Hematopoietic multipotent progenitor cell treated with erythropoietin and hydrocortisone succinate and interleukin-3 and kit ligand, for 6 days (in vitro differentiated cells): ENCODE results near the gene DRC3.
"Not testable (repeated sequence)": the region's sequence is repeated elsewhere in the genome, so short reads cannot be mapped to it uniquely, and the experiment has no call there.

Experiments
- DNase-seq: peaks from one replicate; pipeline ENCODE4 v3.0.0-alpha.2; 2015

DRC3 gene

DNA sequence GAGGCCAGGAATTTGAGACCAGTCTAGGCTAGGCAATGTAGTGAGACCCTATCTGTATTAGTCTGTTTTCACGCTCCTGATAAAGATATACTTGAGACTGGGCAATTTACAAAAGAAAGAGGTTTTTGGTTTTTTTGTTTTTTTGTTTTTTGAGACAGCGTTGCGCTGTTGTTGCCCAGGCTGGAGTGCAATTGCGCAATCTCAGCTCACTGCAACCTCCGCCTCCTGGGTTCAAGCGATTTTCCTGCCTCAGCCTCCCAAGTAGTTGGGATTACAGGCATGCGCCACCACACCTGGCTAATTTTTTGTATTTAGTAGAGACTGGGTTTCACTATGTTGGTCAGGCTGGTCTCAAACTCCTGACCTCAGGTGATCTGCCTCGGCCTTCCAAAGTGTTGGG, 23.2 kb downstream of the DRC3 start:
- DNase-seq = not testable (repeated sequence)

DNA sequence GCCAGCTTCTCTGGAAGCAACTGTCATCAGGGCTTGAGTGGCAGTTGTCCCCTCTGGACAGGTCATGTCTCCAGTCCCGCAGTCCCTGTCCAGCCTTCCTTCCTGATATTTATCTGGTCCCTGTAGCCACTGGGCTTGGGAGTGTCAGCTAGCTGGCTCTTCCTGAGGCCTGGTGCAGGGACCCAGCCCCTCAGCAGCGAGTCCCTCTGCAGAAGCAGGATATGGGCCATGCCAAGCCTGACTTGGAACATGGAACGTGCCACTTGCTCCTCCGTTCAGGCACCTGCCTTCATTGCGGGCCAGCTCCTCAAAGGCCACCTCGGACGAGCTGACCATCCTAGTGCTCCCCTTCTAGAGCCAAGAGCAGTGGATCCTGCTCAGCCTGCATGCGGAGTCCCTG, 26.3 kb downstream of the DRC3 start:
- no peak for DNase-seq

DNA sequence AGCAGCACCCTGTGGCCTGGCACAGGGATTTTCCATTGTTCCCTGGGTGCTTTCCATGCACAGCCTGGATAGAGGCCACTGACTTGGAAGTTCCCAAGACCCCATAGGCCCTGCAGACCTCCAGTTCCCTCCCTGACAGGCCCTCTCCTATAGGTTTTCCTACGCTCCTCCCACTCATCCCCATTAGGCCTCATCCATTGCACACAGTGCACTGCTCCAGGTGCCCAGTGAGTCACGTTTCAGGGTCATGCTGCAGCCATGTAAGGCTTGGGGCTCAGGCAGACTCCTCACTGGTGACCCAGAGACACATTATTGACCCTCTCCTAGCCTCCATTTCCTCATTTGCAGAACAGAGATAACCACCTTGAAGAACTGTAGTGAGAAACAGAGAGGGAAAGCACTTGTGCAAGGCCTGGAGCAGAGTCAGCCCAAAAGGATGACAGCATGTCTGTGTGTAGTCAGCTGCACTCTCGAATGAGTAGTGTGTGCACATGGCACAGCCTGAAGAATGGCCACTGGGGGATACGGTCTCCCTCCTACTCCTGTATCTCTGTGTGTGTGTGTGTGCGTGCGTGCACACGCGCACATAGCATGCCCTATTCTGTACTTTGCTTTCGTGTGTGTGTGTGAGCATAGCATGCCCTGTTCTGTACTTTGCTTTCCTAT, 26.8 kb downstream of the DRC3 start:
- no peak for DNase-seq

DNA sequence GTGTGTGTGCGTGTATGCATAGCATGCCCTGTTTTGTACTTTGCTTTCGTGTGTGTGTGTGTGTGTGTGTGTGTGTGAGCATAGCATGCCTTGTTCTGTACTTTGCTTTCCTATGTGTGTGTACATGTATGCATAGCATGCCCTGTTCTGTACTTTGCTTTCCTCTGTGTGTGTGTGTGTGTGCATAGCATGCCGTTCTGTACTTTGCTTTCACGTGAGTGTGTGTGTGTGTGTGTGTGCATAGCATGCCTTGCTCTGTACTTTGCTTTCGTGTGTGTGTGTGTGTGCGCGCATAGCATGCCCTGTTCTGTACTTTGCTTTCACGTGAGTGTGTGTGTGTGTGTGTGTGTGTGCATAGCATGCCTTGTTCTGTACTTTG, 27.4 kb downstream of the DRC3 start:
- DNase-seq = no peak

DNA sequence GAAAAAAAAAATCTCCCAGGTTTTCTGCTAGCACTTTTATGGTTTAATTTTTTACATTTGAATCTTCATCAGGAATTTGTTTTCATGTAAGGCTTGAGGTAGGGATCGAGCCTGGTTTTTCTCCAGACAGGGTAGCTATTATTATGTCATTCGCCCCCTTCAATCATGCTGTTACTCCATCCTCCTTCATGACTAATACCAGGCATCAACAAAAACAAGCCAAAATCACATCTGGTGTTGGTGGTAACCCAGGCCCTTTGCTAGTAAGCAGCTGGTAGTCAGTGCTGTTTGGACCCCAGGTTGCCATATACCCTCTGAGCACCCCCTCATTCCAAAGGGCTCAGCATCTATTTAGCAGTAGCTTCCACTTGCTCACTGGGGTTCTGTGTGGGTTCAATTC, 29.5 kb downstream of the DRC3 start:
- no peak for DNase-seq

DNA sequence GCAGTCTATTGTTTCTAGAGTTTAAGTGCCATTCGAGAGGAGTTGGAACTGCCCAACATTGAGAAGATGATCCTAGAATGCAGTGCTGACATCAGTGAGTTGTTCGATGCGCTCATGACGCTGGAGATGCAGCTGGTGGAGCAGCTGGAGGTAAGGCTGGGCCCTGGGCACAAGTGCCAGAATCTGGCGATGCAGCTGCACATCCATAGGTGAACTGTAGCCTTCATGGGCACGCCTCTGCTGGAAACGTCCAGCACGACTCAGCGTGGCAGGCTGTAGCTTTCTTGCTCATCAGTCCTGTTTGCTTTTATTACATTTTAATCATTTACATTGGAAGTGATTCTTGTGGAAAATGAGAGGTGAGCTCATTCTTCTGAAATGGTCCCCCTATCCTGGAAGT, 31.7 kb downstream of the DRC3 start:
- no peak for DNase-seq

DNA sequence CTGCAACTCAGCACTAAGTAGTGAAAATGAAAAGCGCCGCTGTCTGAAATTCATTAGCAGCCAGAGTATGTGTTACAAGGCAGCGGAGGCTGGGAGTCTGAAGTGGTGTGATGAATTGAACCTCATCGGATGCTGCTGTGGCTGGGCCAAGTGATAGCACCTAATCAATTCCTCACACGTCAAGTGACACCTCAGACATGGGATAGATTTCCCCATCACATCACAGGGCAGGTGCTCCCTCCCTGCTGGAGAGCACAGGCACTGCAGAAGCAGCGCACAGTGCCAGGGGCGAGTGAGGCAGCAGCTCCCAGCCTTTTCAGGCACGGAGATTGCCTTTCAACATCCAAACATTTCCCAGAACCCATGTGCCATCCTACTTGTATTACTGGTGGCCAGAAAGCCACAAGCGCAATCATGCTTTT, 32.2 kb downstream of the DRC3 start:
- DNase-seq = no peak

DNA sequence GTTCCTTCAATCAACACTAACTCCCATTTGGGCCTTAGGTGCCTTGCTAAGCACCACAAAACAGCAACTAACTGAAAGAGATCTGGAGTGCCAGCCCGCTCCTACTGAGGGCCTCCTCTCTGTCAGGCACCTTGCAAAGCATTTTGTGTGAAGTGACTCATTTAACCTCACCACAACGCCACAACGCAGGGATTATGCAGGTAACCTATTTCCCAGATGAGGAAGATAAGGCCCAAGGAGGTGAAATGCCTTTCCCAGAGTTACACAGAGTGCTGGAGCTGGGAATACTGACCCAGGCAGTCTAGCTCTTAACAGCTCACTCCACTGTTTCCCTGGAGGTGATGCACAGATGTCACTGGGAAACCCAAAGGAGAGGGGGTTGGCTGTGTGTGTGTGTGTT, 32.8 kb downstream of the DRC3 start:
- DNase-seq = no peak

DNA sequence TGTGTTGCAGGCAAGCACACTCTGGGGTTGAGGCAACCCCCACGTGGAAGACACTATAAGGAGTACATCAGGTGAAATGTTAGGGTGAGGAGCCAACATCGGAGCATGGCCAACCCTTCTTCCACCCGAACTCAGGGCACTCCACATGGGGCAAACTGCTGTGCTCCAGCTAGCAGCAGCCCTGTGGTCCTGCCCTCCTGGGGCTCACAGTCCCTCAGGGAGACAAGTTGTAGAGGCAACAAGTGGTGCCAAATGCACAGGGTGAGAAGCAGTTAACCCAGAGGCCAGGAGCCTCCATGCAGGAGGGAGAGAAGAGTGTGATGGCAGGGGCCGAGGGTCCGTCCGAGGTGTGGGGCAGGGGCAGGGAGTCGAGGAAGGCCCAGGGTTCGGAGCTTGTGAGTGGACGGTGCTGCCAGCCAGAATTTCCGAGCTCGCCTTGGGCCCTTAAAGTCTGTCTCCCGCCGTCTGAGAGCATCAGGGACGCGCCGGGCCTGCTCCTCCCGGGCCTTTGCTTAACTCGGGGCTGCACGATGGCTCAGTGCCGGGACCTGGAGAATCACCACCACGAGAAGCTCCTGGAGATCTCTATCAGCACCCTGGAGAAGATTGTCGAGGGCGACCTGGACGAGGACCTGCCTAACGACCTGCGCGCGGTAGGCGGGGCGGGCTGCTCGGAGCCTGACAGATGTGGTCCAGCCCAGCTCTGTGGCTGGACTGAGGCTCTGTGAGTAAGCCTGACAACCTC, 34.0 kb downstream of the DRC3 start:
- DNase-seq = no peak

DNA sequence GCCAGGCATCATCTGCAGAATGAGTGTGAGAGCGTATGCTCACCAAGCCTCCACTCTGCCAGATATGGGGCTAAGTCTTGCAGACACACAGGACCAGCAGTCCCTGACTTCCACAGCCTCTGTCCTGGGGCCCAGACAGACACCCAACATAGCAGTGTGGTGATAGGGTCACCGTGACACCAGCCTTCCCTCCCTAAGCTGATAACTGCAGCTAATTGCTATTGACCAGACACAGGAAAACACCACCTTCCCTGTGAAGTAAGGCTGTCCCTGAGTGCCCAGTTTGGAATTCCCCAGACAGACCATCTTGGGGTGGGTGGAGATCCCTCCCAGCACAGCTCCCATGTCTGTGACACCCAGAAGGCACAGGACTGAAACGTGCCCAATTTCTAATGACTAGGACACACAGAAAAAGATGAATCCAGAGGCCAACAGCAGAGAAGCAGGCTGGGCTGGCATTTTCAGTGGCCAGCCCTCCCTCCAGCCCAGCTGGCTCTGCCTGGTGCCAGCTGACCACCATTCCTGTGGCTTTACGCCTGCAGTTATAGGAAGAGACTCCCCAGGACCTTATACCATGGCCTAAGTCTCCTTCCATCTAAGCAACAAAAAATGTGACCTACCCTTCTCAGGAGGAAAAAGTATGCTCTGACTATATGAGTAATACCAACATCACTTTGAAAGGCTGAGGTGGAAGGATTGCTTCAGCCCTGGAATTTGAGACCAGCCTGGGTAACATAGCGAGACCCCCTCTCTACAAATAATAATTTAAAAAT, 36.0 kb downstream of the DRC3 start:
- DNase-seq = no peak

DNA sequence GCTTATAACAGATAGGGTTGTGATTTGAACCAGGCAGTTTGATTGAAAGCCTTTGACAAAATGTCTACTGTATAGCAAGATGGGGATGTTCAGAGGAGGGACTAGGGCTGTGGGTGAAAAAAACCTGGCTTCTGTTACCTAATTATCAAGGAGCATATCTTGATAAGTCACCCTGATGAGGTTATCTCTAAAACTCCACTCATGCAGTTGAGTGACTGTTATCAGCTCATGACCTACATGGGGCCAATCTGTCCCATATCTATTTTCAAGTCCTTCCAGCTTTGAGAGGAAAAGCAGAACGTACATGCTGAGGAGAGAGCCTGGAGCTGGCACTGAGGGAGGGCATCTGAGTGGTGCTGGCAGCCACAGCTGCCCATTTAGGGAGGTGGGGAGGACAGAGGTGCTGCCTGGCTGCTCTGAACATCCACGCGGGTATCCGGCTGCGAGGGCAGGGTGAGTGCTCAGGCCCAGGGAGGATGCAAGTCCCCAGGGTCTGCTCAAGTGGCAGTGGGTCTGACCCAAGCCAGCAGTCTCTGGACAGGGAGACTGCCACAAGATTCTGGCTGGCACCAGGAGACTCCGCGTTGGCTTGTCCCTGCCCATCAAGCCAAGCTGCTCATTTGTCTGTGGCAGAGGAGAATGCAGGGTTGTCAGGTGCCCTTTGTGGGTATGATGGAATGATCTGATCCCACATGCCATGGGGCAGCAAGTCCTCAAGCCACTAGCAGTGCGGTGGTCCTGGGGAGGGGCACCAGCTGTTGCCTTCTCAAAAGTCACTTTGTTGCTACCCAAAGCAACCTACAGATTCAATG, 37.2 kb downstream of the DRC3 start:
- peak; percentile 51 for DNase-seq

DNA sequence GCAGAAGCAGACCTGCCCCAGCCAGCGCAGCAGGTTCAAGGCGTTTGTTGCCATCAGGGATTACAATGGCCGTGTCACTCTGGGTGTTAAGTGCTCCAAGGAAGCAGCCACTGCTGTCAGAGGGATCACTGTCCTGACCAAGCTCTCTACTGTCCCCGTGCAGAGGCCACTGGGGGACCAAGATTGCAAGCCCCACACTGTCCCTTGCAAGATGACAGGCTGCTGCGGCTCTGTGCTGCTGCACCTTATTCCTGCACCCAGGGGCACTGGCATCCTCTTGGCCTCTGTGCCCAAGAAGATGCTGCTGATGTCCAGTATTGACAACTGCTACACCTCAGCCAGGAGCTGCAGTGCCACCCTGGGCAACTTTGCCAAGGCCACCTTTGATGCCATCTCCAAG, 38.6 kb downstream of the DRC3 start:
- DNase-seq = no peak

DNA sequence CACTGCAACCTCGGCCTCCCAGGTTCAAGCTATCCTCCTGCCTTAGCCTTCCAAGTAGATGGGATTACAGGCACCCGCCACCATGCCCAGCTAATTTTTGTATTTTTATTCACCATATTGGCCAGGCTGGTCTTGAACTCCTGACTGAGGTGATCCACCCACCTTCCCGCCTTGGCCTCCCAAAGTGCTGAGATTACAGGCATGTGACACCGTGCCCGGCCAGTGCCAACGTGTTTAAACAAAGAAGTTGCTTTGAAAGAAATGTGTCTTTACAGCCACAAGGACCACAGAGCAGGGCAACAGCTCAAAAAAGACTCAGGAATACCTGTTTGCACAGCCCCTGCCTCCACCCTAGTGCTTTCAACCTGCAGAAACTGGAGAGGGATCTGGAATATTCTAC, 41.3 kb downstream of the DRC3 start:
- DNase-seq = no peak

DNA sequence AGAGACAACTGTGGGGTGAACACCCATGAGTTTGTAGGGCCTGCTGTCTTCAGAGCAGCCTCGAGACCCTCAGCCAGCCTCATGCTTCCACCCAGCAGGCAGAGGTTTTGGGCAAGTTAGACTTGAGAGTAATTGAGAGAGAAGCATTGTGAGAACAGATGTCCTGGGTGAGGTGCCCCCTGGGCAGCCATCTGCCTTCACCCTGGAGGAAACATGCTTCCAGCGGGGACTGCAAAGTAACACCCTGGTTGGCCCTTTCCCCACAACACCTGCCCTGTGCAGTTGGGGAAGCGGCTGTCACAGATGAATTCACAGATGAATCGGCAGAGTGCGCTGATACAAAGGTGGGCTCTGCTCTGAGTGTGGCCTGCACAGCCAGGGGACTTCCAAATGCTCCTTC, 42.9 kb downstream of the DRC3 start:
- DNase-seq = no peak

DNA sequence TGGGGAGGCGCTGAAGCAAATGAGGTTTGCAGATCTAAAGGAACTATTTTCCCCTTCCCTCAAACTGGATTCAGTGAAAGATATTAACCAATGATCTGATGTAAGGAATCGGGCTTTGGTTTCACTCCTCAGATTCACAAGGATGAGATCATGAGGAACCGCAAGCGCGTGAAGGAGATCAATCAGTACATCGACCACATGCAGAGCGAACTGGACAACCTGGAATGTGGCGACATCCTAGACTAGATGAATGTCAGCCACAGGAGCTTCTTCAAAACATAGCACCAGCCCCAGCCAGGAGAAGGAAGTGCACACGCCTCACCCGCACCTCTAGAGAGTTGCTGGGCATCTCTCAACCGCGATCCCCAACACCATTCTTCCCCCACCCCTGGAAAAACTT, 43.8 kb downstream of the DRC3 start:
- no peak for DNase-seq

DNA sequence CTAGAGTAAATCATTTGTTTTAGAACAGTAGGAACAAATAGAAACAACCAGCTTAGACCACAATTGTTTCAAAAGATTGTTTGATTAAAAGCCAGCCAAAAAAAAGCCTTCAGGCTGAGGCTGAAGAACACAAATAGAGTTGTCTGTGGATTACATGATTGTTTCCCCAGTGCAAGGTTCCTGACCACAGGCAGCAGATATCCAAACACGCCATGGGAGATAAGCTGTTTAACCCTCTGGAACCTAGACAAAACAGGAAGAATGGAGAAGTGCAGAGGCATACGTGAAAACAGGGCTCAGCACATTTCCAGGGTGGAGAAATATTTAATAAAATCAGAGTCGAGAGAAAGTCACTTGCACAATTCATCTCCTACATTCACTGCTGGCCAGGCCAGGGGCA, 45.3 kb downstream of the DRC3 start:
- peak; percentile 66 for DNase-seq

DNA sequence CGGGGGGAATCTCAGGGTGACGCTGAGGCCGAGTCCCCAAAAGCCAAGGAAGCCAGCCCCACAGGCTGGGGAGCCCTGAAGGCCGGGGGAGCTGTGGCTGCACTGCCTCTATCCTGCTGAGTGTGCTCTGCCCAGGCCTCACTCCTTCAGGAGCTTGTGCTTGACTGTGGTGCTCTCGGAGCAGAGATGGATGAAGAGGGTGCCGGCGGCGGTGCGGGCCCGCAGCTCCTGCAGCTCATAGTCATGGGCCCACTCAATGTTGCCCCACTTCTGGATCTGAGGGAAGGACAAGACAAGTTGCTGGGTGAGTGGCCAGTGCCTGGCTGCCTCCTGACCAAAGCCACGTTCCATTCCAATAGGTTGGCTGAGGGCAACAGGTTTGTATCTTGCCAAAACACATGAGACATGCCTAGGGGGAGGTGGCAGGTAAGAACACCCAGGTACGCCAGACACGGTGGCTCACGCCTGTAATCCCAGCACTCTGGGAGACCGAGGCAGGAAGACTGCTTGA, 45.8 kb downstream of the DRC3 start:
- no peak for DNase-seq

DNA sequence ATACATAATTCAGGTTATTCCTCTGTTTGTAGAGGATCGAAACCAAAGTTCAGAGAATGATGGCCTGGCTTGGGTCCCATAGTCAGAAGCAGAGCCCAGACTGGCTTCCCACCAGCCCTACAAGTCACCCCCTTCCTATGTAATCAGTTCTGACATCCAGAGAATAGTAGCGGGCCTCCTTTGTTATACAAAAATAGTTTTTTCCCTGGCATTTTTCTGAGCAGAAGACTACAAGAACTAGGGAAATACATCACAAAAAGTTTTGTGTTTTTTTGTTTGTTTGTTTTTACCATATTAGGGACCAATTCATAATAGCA, 47.1 kb downstream of the DRC3 start:
- DNase-seq = no peak

DNA sequence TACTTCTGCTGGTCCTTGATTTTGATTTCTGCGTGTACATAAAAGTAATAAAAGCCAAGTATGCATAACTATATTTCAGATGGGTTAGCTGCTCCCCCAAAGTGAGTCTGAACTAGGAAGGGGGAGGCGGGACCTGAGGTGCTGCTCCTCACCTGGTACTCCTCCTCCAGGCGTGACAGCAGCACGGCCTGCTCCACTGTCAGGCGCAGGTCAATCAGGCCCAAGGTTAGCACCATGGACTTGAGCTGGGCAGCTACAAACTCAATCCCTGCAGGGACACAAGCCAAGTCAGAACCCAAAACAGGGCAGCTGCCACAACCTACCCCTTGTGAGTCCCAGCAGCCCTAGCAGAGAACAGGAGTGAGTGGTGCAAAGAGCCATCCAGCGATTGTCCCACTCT, 48.3 kb downstream of the DRC3 start:
- no peak for DNase-seq

DNA sequence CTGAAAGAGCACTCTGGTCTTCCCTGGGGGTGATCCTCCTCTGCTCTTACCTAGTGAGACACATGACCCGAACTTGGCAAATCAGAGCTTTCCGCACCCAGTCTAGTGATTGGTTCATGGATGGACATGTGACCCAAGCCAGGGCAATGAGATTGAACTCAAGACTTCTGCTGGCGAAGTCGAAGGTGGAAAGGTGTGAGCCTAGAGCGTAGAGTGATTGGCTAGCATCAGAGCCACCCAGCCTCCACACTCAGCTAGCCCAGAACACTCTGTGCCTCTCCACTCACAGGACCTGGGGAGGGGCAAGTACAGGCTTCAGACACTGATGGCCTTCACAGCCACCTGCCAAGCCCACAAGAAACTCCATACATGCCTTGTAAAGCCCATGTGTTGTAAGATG, 48.7 kb downstream of the DRC3 start:
- DNase-seq = no peak

DNA sequence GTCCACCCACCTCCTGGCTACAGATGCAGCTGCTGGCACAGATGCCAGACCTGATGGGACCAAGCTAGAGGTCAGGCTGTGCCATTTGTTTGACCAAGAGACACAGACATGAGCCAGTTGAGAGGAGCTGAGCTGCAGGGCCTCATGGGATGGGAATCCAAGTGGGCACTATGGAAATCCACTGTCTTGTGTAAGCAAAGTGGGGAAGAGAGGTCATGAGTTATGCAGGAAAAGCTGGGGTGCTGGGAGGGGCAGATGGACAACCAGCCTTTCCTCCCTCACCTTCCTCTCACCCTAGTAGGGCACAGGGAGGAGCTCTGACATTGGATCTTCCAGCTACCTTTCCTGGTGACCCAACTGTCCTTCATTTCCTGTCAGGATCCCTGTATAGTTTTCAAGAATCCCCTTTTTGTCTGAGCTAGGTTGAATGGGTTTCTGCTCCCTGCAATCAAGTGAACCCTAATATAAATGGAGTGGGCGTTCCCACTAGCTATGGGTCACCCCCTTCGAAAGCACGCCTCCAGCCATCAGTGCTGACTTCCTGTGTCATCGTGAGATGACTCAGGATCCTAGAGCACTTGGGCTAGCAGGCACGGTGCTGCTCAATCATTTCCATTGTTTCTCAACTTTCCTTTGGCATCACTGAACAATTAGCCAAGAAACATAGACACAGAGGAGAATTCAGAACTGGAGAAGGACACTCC, 52.7 kb downstream of the DRC3 start:
- DNase-seq = no peak

DNA sequence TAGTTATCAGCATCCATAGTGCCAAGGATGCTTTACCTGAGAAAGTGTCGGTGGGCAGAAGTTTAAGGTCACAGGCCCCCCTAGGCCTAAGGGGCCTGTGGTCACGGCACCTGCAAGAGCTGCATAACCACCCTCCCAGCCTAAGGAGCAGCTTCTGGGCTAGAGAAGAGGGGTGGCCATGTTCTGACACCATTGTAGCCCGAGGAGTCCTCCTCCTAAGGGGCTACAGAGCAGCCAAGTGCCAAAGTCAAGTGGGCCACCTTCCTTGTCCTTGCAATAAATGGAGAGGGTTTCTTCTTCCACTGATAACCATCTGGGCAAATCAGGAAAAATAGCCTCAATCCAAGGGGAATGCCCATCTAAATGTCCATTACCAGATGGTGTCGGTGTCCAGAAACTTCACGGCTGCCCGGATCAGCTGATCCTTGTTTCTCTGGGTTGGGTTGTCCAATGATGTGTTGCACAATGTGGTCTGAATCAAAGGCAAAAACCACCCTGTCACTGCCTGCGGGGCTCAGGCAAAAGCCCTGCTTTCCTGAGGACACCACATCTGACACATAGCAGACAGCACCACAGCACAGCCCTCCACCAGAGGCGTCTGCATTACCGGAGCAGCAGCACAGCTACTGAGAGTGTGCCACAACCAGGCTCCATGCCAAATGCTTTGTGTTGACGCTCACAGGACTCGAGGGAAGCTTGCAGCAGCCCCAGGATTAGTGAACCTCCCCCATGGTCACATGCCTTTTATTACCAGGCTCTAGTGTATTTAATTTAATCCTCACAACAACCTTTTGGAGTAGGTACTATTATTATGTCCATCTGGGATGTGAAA, 53.5 kb downstream of the DRC3 start:
- no peak for DNase-seq
